BLaER1 treated with 17β-estradiol and CSF1 and Interleukin-3, amounts not matched to agents 10 nM and 100 nM (cell line): ENCODE measurements around the gene FAM168B.

Source experiments
- H3K27ac ChIP-seq, 11 experiments: shearing (Covaris generic); formaldehyde crosslinking; 2 replicates each; pipeline ENCODE4 v1.8.1; 2022
- H3K27me3 ChIP-seq, 11 experiments: shearing (Covaris generic); formaldehyde crosslinking; 2 replicates each; pipeline ENCODE4 v1.8.1; 2022
- H3K36me3 ChIP-seq, 11 experiments: shearing (Covaris generic); formaldehyde crosslinking; 2 replicates each; pipeline ENCODE4 v1.8.1; 2022
- H3K4me1 ChIP-seq, 10 experiments: shearing (Covaris generic); formaldehyde crosslinking; 2 replicates each; pipeline ENCODE4 v1.8.1; 2022
- H3K4me2 ChIP-seq, 11 experiments: shearing (Covaris generic); formaldehyde crosslinking; 2 replicates each; pipeline ENCODE4 v1.8.1; 2022
- H3K4me3 ChIP-seq, 10 experiments: shearing (Covaris generic); formaldehyde crosslinking; 2 replicates each; pipeline ENCODE4 v1.8.1; 2022
- H3K9ac ChIP-seq, 11 experiments: shearing (Covaris generic); formaldehyde crosslinking; 2 replicates each; pipeline ENCODE4 v1.8.1; 2022
- H3K9me3 ChIP-seq, 11 experiments: shearing (Covaris generic); formaldehyde crosslinking; replicated peaks in 1 of 11; 2 replicates each; pipeline ENCODE4 v1.8.1; 2022
- H4K20me1 ChIP-seq, 11 experiments: shearing (Covaris generic); formaldehyde crosslinking; 2 replicates each; pipeline ENCODE4 v1.8.1; 2022
- Cebpa-rat ChIP-seq, 11 experiments: shearing (Covaris generic); IDR thresholded peaks; 2 replicates each; pipeline ENCODE4 v1.8.1; 2022

Gene FAM168B

DNA sequence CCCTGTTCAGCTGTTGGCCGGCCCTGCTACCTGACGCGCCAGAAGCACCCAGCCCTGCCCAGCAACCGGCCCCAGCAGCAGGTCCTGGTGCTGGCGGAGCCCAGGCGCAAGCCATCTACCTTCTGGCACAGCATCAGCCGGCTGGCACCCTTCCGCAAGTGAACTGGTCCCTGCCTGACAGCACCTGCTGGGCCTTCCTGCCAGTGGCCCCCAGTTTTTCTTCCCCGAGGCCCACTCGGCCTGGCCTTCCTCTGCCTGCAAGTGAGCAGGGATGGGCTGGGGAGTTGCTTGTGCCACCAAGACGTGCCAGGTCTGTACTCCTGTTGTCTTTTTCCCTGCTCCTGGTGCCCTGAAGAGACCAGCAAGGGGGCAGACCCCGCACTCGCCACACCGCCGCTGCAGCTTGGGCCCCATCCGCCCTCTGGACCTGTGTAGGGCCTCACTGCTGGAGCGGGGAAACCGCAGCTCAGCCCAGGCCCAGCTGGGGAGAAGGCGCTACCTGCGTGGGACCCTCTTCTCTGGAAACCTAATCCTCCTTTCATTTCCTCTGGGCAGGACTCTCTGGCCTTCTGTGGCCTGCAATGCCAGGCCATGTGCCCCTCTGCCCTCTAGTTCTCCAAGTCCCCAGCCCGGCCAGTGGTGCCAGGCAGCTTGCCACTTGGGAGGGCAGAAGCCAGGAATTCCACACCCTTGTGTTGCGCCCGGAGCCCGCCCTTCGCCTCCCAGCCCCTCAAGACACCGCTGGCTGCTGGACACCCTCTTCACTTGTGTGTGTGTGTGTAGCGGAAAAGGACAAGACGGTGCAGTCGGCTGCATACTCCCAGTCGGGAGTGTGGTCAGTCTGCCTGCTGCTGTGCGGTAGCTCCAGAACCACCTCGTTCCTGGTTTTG lies 47.0 kb downstream of the FAM168B start:
- Histone ChIP-seq H3K4me2 (no peak overlapping the region), H3K4me3 (no peak overlapping the region), H3K27ac (no peak overlapping the region), H3K9ac (no peak overlapping the region), H3K9me3 (no peaks in the 10 kb centered on the region), H3K4me1 (peaks cover 15 to 25% (median 18%) of the 10 kb centered on the region in 10 experiments), H3K27me3 (no peaks in the 10 kb centered on the region), H3K36me3 (peaks cover 45 to 56% (median 52%) of the 10 kb centered on the region in 11 experiments), H4K20me1 (peaks cover 32 to 88% (median 60%) of the 10 kb centered on the region in 11 experiments)
- TF ChIP-seq Cebpa-rat (IDR thresholded peaks at IDR 0.05), result no peak

DNA sequence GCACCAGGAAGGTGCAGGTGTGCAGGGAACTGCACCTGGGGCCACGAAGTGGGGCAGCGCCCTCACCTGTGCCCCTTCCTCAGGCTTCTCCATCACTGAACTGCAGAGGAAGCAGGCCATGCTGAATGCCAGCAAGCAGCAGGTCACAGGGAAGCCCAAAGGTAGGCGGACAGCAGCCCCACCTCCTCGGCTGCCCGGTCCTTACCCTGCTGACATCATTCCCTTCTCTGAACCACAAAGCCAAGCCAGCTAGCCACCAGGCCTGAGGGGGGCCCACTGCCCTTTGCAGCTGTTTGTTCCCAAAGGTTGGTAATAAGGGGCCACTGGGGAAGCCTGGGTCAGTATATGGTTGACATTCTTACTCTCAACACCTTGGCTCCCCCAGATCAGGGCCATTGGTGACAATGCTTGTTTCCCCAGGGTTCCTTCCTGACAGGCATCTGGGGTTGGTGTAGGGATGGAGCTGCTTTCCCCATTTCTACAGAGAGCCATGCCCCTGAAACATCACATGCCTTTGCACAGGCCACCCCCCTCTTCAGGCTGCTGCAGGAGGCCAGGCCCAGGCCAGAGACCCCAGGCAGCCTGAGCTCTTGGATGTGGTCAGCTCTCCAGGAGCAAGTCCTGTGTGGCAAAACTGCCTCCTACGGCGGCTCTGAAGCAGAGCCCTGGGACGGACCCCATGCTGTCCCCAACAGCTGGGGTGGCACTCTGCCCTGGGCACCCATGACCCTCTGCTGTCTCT lies 47.8 kb downstream of the FAM168B start:
- Histone ChIP-seq H3K4me2 (no peak overlapping the region), H3K27ac (no peak overlapping the region), H3K4me1 (peaks cover 21 to 33% (median 26%) of the 10 kb centered on the region in 10 experiments), H3K36me3 (peaks cover 37 to 48% (median 44%) of the 10 kb centered on the region in 11 experiments), H3K27me3 (peaks cover 0 to 5% (median 0%) of the 10 kb centered on the region in 11 experiments; a peak in 4 of 22 replicates), H4K20me1 (peaks cover 24 to 86% (median 53%) of the 10 kb centered on the region in 11 experiments), H3K4me3 (no peak overlapping the region), H3K9ac (no peak overlapping the region), H3K9me3 (no peaks in the 10 kb centered on the region)
- TF ChIP-seq Cebpa-rat (IDR thresholded peaks at IDR 0.05), result no peak

DNA sequence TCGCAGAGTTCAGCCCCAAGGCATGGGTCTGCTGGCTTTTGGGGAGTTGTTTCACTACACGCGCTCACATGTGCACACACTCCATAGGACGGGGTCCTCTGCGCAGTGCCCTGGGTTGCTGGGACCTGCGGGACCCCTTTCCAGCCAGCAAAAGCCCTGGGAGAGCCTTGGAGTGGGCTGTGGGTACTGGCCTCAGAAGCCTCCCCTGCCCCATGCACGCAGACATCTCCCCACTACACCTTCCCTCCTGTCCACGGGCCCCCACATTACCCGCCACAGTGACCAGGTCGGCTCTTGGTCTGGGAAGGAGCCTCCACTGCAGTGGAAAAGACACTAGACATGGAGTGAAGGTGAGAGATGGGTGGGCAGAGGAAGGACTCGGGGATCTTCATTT lies 48.5 kb downstream of the FAM168B start:
- H3K4me3 ChIP-seq, result no peak overlapping the region
- no peak overlapping the region for H3K4me2 ChIP-seq
- H3K27me3 ChIP-seq, result peaks cover 0 to 12% (median 3%) of the 10 kb centered on the region in 11 experiments; a peak in 9 of 22 replicates
- H3K4me1 ChIP-seq, result peaks cover 21 to 40% (median 33%) of the 10 kb centered on the region in 10 experiments
- peaks cover 30 to 41% (median 37%) of the 10 kb centered on the region in 11 experiments for H3K36me3 ChIP-seq
- H4K20me1 ChIP-seq, result peaks cover 17 to 79% (median 48%) of the 10 kb centered on the region in 11 experiments
- no peaks in the 10 kb centered on the region for H3K9me3 ChIP-seq
- TF ChIP-seq Cebpa-rat (IDR thresholded peaks at IDR 0.05), result no peak
- H3K9ac ChIP-seq, result no peak overlapping the region
- no peak overlapping the region for H3K27ac ChIP-seq

DNA sequence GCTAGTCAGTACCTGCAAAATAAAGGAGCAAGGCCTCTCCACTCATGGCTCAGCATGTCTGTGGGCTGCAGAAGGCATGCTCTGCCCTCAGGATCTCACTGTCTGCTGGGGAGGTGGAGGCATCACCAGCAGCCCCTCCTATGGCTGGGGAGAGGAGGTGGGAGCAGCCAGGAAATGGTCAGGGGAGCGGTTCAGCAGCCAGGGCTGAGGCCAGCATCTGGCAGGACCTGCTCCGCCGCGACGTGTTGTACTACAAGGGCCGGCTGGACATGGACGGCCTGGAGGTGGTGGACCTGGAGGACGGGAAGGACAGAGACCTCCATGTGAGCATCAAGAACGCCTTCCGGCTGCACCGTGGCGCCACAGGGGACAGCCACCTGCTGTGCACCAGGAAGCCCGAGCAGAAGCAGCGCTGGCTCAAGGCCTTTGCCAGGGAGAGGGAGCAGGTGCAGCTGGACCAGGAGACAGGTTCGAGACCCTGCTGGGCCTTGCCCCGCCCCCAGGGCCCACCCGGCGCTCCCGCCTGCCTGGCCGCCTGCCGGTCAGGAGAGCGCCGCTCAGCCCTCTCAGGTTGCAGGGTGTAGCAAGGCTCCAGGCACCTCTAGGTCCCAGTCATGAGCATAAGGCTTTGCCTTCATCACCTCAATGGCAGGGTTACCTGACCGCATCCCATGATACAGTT lies 49.0 kb downstream of the FAM168B start:
- Histone ChIP-seq H3K9me3 (no peaks in the 10 kb centered on the region), H3K4me3 (no peak overlapping the region), H3K36me3 (peaks cover 24 to 36% (median 32%) of the 10 kb centered on the region in 11 experiments), H4K20me1 (peaks cover 16 to 78% (median 43%) of the 10 kb centered on the region in 11 experiments), H3K27me3 (peaks cover 0 to 15% (median 6%) of the 10 kb centered on the region in 11 experiments; a peak in 9 of 22 replicates), H3K27ac (no peak overlapping the region), H3K4me2 (no peak overlapping the region), H3K4me1 (peaks cover 21 to 43% (median 36%) of the 10 kb centered on the region in 10 experiments), H3K9ac (no peak overlapping the region)
- TF ChIP-seq Cebpa-rat (IDR thresholded peaks at IDR 0.05), result no peak

DNA sequence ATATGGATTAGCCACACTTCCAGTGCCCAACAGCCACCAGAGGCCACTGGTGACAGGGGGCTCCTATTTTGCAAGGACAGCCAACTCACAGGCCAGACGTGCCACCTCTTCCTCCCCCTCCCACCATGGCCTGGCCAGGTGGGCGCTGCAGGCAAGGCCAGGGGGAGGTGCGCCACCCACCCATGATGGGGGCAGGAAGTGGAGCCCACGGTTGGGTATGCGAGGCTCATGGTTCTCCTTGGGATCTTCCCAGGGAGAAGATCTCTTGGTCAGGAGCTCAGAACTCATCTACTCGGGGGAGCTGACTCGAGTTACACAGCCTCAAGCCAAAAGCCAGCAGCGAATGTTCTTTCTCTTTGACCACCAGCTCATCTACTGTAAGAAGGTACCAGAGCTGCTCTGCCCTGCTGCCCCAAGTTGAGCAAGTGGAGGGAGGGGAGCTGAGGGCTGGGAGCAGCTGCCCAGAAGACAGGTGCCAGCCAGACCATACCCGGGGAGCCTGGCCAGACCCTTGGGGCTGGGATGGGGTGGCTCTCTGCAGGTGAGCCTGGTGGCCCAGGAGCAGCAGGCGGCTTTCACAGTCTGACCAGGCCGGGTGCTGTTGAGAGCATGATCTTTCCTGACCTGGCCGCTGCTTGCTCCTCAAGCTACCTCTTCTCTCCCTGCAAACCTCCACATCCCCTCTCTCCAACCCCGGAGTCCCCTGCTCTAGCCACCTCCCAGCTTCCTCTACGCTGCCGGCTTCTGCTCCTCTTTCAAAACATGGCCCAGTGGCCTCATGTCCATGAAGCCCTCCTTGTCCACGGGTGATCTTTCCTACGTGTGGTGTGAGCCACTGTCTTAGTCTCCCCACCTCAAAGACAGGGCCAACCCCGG lies 49.8 kb downstream of the FAM168B start:
- peaks cover 0 to 15% (median 6%) of the 10 kb centered on the region in 11 experiments; a peak in 9 of 22 replicates for H3K27me3 ChIP-seq
- TF ChIP-seq Cebpa-rat (IDR thresholded peaks at IDR 0.05), result no peak
- H3K36me3 ChIP-seq, result peaks cover 17 to 28% (median 24%) of the 10 kb centered on the region in 11 experiments
- peak overlapping the region in 3 of 11 experiments; percentile 24 to 87 (median 81); a peak in 4 of 22 replicates for H3K4me2 ChIP-seq
- H3K9ac ChIP-seq, result no peak overlapping the region
- H3K4me3 ChIP-seq, result no peak overlapping the region
- peaks cover 21 to 43% (median 36%) of the 10 kb centered on the region in 10 experiments for H3K4me1 ChIP-seq
- H4K20me1 ChIP-seq, result peaks cover 13 to 76% (median 35%) of the 10 kb centered on the region in 11 experiments
- no peaks in the 10 kb centered on the region for H3K9me3 ChIP-seq
- H3K27ac ChIP-seq, result no peak overlapping the region

DNA sequence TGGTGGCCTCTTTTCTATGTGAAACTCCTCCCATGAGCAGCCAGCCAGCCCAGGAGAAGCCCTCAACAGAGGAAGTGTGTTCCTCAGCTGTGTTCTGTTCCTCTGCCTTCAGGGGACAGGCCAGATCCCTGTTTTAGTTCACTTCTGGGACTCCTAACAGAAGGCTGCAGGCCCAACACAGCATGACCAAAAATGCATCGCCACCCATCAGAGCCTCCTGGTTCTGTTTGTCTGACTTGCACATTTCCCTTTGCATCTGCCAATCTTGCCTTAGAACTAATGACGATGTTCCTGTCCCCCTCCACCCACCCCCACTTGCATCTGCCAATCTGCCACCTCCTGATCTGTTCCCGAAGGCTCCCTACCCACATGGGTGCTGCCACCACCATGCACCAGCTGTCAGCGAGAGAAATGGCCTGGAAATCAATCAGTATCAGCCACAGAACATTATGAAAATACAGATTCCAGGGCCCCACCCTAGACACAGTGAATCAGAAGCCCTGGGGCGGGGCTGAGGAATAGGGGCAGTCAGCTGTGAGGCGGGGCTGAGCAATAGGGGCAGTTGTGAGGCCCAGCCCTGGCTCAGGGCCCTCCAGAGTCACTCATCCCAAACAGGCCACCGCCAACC lies 51.0 kb downstream of the FAM168B start:
- Histone ChIP-seq H4K20me1 (peaks cover under 1 to 72% (median 23%) of the 10 kb centered on the region in 11 experiments; a peak in 18 of 22 replicates), H3K4me2 (peak overlapping the region; percentile 32 to 93 (median 84)), H3K36me3 (peaks cover 5 to 16% (median 12%) of the 10 kb centered on the region in 11 experiments; a peak in 21 of 22 replicates), H3K9ac (peak overlapping the region in 6 of 11 experiments; percentile 4 to 56 (median 40); a peak in 6 of 22 replicates), H3K4me3 (no peak overlapping the region), H3K27ac (peak overlapping the region in 6 of 11 experiments; percentile 18 to 64 (median 48); a peak in 10 of 22 replicates), H3K27me3 (peaks cover 0 to 15% (median 6%) of the 10 kb centered on the region in 11 experiments; a peak in 9 of 22 replicates), H3K9me3 (no peaks in the 10 kb centered on the region), H3K4me1 (peaks cover 21 to 43% (median 36%) of the 10 kb centered on the region in 10 experiments)
- TF ChIP-seq Cebpa-rat (IDR thresholded peaks at IDR 0.05), result no peak

DNA sequence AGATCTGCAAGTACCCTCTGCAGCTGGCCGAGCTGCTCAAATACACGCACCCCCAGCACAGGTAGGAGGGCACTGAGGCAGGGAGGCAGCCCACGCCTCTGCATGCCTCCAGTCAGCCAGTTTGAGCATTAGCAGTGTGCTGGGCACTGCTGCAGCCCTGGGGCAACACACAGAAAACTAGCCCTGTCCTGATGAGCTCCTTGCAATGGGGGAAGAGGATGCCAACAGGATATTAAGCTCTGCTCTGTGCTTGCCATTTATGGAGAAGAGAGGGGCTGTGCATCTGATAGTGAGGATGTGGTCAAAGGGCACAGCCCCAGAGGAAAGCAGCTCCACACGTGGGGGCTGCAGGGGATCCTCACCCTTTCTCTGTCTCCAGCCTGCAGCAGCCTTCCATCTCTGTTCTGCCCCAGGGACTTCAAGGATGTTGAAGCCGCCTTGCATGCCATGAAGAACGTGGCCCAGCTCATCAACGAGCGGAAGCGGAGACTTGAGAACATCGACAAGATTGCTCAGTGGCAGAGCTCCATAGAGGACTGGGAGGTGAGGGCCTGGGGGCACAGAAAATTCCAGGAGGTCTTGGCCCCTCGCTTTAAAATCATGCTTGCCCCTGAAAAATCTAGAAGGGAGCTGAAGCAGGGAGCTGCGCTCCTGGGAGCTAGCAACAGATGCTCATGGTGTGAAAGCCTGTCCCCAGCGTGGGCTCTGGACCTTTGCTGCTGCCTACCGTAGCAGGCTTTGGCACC lies 51.7 kb downstream of the FAM168B start:
- no peak for TF ChIP-seq Cebpa-rat (IDR thresholded peaks at IDR 0.05)
- Histone ChIP-seq H3K9ac (peak overlapping the region in 6 of 11 experiments; percentile 4 to 56 (median 40); a peak in 6 of 22 replicates), H3K36me3 (peaks cover 0 to 9% (median 5%) of the 10 kb centered on the region in 11 experiments; a peak in 19 of 22 replicates), H4K20me1 (peaks cover 0 to 65% (median 18%) of the 10 kb centered on the region in 11 experiments; a peak in 14 of 22 replicates), H3K27me3 (peaks cover 0 to 15% (median 6%) of the 10 kb centered on the region in 11 experiments; a peak in 9 of 22 replicates), H3K4me1 (peaks cover 21 to 43% (median 36%) of the 10 kb centered on the region in 10 experiments), H3K4me2 (peak overlapping the region; percentile 32 to 93 (median 84)), H3K27ac (peak overlapping the region in 7 of 11 experiments; percentile 11 to 64 (median 44); a peak in 11 of 22 replicates), H3K9me3 (no peaks in the 10 kb centered on the region), H3K4me3 (no peak overlapping the region)
